Measurements from ENCODE around the gene RC3H2. TPM values are rescaled to one million over a fixed set of nuclear protein-coding genes. Genes with fewer than 3 reads are reported as not detected.

The RC3H2 gene
- total RNA-seq, 2 donors from 2014 or later: 56.4 to 60.1 TPM

GRCh38 chr9:122846371-122846940, 58.7 kb downstream of the RC3H2 start:
- H3K4me3 ChIP-seq (ENCODE audit: low read length): no peak overlapping the region
- Mint-ChIP-seq H3K4me1 (no peaks in the 10 kb centered on the region), H3K9me3 (peaks cover 9% of the 10 kb centered on the region), H3K4me3 (no peak overlapping the region), H3K27ac (no peak overlapping the region), H3K36me3 (ENCODE audit: low read depth) (peaks cover 49% of the 10 kb centered on the region), H3K27me3 (ENCODE audit: insufficient read depth) (no peaks in the 10 kb centered on the region)
- no peaks in the 10 kb centered on the region for H3K4me1 ChIP-seq (ENCODE audit: control insufficient read depth, insufficient read depth, low read length)
- no peak for DNase-seq
- H3K27me3 ChIP-seq (ENCODE audit: control insufficient read depth, insufficient read depth, low read length, poor library complexity, severe bottlenecking): no peaks in the 10 kb centered on the region
- H3K9me3 ChIP-seq (ENCODE audit: control insufficient read depth, low read length): peaks cover 11% of the 10 kb centered on the region
- TF ChIP-seq CTCF (conservative IDR thresholded peaks at IDR 0.05): no peak
- peaks cover 66% of the 10 kb centered on the region for H3K36me3 ChIP-seq (ENCODE audit: control insufficient read depth, insufficient read depth, low read length)
- no peak overlapping the region for H3K9ac ChIP-seq (ENCODE audit: extremely low read depth, low read length, poor library complexity, severe bottlenecking)
- 94 to 98% methylated on average over 3 to 5 of the region's 5 CpGs for WGBS, 2 experiments (ENCODE audit: insufficient coverage in 1 of 2, insufficient read length in 1 of 2)
- H3K27ac ChIP-seq (ENCODE audit: low read depth, low read length): no peak overlapping the region

- peaks cover 37% of the 10 kb centered on the region for H3K36me3 Mint-ChIP-seq (ENCODE audit: low read depth)
- Histone ChIP-seq H3K4me3 (ENCODE audit: low read length) (no peak overlapping the region), H3K9ac (ENCODE audit: extremely low read depth, low read length, poor library complexity, severe bottlenecking) (no peak overlapping the region), H3K36me3 (ENCODE audit: control insufficient read depth, insufficient read depth, low read length) (peaks cover 54% of the 10 kb centered on the region), H3K9me3 (ENCODE audit: control insufficient read depth, low read length) (no peaks in the 10 kb centered on the region), H3K27me3 (ENCODE audit: control insufficient read depth, insufficient read depth, low read length, poor library complexity, severe bottlenecking) (no peaks in the 10 kb centered on the region), H3K27ac (ENCODE audit: low read depth, low read length) (no peak overlapping the region), H3K4me1 (ENCODE audit: control insufficient read depth, insufficient read depth, low read length) (no peaks in the 10 kb centered on the region)
- H3K9me3 Mint-ChIP-seq: no peaks in the 10 kb centered on the region
- TF ChIP-seq CTCF (conservative IDR thresholded peaks at IDR 0.05): no peak
- DNase-seq: no peak
- no peaks in the 10 kb centered on the region for H3K4me1 Mint-ChIP-seq
- 91 to 100% methylated on average over 2 to 3 of the region's 3 CpGs for WGBS, 2 experiments (ENCODE audit: insufficient coverage in 1 of 2, insufficient read length in 1 of 2)
- no peak overlapping the region for H3K27ac Mint-ChIP-seq
- H3K27me3 Mint-ChIP-seq (ENCODE audit: insufficient read depth): no peaks in the 10 kb centered on the region
- no peak overlapping the region for H3K4me3 Mint-ChIP-seq
Measured at GRCh38 chr9:122845116-122845515, 60.0 kb downstream of the RC3H2 start.

GRCh38 chr9:122844137-122844536, 61.0 kb downstream of the RC3H2 start:
- H3K4me3 ChIP-seq (ENCODE audit: low read length): no peak overlapping the region
- H3K9me3 ChIP-seq (ENCODE audit: control insufficient read depth, low read length): no peaks in the 10 kb centered on the region
- Mint-ChIP-seq H3K27me3 (ENCODE audit: insufficient read depth) (no peaks in the 10 kb centered on the region), H3K4me1 (no peaks in the 10 kb centered on the region), H3K4me3 (no peak overlapping the region), H3K36me3 (ENCODE audit: low read depth) (peaks cover 32% of the 10 kb centered on the region), H3K9me3 (peaks cover 3% of the 10 kb centered on the region), H3K27ac (no peak overlapping the region)
- 95% methylated on average over 1 of the region's 1 CpG; no CpG with 5 or more reads in 1 of the 2 experiments for WGBS, 2 experiments (ENCODE audit: insufficient coverage in 1 of 2, insufficient read length in 1 of 2)
- no peak overlapping the region for H3K27ac ChIP-seq (ENCODE audit: low read depth, low read length)
- peaks cover 47% of the 10 kb centered on the region for H3K36me3 ChIP-seq (ENCODE audit: control insufficient read depth, insufficient read depth, low read length)
- DNase-seq: no peak
- no peak for TF ChIP-seq CTCF (conservative IDR thresholded peaks at IDR 0.05)
- H3K27me3 ChIP-seq (ENCODE audit: control insufficient read depth, insufficient read depth, low read length, poor library complexity, severe bottlenecking): no peaks in the 10 kb centered on the region
- H3K9ac ChIP-seq (ENCODE audit: extremely low read depth, low read length, poor library complexity, severe bottlenecking): no peak overlapping the region
- no peaks in the 10 kb centered on the region for H3K4me1 ChIP-seq (ENCODE audit: control insufficient read depth, insufficient read depth, low read length)

All from endodermal cell (in vitro differentiated cells).